ENCODE data around the gene HPCAL1. TPM values are rescaled to one million over a fixed set of nuclear protein-coding genes. Genes with fewer than 3 reads are reported as not detected.

HPCAL1 gene
- total RNA-seq, 1 experiment from 2014 or later = 35.1 TPM

GRCh38 chr2:10323535-10323934 is 20.8 kb downstream of the HPCAL1 start:
- H3K27me3 Mint-ChIP-seq (ENCODE audit: unreplicated experiment) = no peaks in the 10 kb centered on the region
- H3K9me3 Mint-ChIP-seq (ENCODE audit: low read depth, unreplicated experiment) = peaks cover 8% of the 10 kb centered on the region
- H3K4me1 Mint-ChIP-seq (ENCODE audit: low read depth, unreplicated experiment) = peaks cover 51% of the 10 kb centered on the region
- intact Hi-C loops (cut with micrococcal nuclease; ENCODE audit: unreplicated experiment) = no loop called here
- BruUV-seq (replicated peaks) = no TSS peak
- H3K36me3 Mint-ChIP-seq (ENCODE audit: insufficient read depth, unreplicated experiment) = peaks cover 5% of the 10 kb centered on the region
- TF ChIP-seq CTCF (IDR thresholded peaks at IDR 0.05; ENCODE audit: unreplicated experiment) = no peak
- H3K4me3 Mint-ChIP-seq (ENCODE audit: low read depth, unreplicated experiment) = no peak overlapping the region
- CTCF ChIA-PET = no interaction called here
- DNase-seq = no peak
- H3K27ac Mint-ChIP-seq (ENCODE audit: unreplicated experiment) = no peak overlapping the region

GRCh38 chr2:10324095-10324832 is 21.6 kb downstream of the HPCAL1 start:
- H3K4me3 Mint-ChIP-seq (ENCODE audit: low read depth, unreplicated experiment) = no peak overlapping the region
- peaks cover 58% of the 10 kb centered on the region for H3K4me1 Mint-ChIP-seq (ENCODE audit: low read depth, unreplicated experiment)
- BruUV-seq (replicated peaks) = no TSS peak
- intact Hi-C loops (cut with micrococcal nuclease; ENCODE audit: unreplicated experiment) = no loop called here
- CTCF ChIA-PET = no interaction called here
- no peak overlapping the region for H3K27ac Mint-ChIP-seq (ENCODE audit: unreplicated experiment)
- no peak for TF ChIP-seq CTCF (IDR thresholded peaks at IDR 0.05; ENCODE audit: unreplicated experiment)
- H3K9me3 Mint-ChIP-seq (ENCODE audit: low read depth, unreplicated experiment) = peaks cover 8% of the 10 kb centered on the region
- H3K27me3 Mint-ChIP-seq (ENCODE audit: unreplicated experiment) = no peaks in the 10 kb centered on the region
- peaks cover 5% of the 10 kb centered on the region for H3K36me3 Mint-ChIP-seq (ENCODE audit: insufficient read depth, unreplicated experiment)
- no peak for DNase-seq

DNA sequence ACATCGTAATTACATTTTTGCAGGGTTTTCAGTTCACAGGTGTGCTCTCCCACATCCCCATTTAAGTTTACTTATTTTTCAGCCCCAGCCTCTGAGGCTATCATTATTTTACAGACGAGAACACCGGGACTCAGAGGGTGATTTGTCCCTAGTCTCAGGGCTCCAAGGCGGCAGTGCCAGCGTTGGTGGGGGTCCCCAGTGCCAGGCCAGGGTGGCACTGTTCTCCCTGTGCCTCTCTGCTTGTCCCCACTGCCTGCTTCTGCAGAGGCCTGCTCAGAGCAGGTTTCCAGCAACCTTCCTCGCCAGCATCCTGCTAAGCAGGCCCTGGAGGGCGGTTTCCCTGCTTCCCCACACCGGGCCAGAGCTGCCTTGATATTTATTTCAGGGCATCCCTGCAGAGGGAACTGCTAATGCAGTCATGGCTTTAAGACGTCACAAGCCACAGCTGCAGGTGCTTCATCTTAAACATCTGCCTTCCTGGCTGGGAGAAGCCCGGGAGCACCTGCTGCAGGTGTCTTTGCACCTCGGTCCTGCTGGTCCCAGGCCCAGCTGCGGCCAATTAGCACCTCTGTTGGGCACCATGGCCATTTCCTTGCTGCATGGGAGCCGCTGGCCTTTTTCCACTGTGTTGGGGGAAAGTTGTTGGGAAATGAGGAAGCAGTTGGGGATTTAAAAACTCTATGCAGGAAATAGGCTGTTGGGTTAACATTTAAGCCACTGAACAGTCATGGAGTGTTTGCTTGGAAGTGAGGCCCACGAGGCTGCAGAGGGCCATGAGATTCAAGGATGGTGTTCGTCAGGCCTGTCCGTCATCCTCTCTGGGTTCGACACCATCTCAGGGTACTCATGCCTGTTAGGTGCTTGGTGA is 22.8 kb downstream of the HPCAL1 start:
- Mint-ChIP-seq H3K27me3 (ENCODE audit: unreplicated experiment) (no peaks in the 10 kb centered on the region), H3K36me3 (ENCODE audit: insufficient read depth, unreplicated experiment) (peaks cover 10% of the 10 kb centered on the region), H3K4me3 (ENCODE audit: low read depth, unreplicated experiment) (no peak overlapping the region), H3K9me3 (ENCODE audit: low read depth, unreplicated experiment) (peaks cover 5% of the 10 kb centered on the region), H3K27ac (ENCODE audit: unreplicated experiment) (peak overlapping the region; percentile 5), H3K4me1 (ENCODE audit: low read depth, unreplicated experiment) (peaks cover 70% of the 10 kb centered on the region)
- intact Hi-C loops (cut with micrococcal nuclease; ENCODE audit: unreplicated experiment) = no loop called here
- TF ChIP-seq CTCF (IDR thresholded peaks at IDR 0.05; ENCODE audit: unreplicated experiment) = no peak
- DNase-seq = no peak
- no TSS peak for BruUV-seq (replicated peaks)
- CTCF ChIA-PET = no interaction called here

- intact Hi-C loops (cut with micrococcal nuclease; ENCODE audit: unreplicated experiment) = no loop called here
Observed at GRCh38 chr2:10326151-10326616, 23.5 kb downstream of the HPCAL1 start.

More at GRCh38 chr2:10326151-10326616, 23.5 kb downstream of the HPCAL1 start:
- CTCF ChIA-PET = interaction anchor here (0.8 kb wide), 1 partner anchor 82 kb away, joined by 4 read pairs; no protein-coding TSS in a partner anchor
- H3K27ac Mint-ChIP-seq (ENCODE audit: unreplicated experiment) = no peak overlapping the region
- peaks cover 77% of the 10 kb centered on the region for H3K4me1 Mint-ChIP-seq (ENCODE audit: low read depth, unreplicated experiment)
- H3K9me3 Mint-ChIP-seq (ENCODE audit: low read depth, unreplicated experiment) = peaks cover 2% of the 10 kb centered on the region
- H3K4me3 Mint-ChIP-seq (ENCODE audit: low read depth, unreplicated experiment) = no peak overlapping the region
- H3K27me3 Mint-ChIP-seq (ENCODE audit: unreplicated experiment) = no peaks in the 10 kb centered on the region
- no peak for TF ChIP-seq CTCF (IDR thresholded peaks at IDR 0.05; ENCODE audit: unreplicated experiment)
- BruUV-seq (replicated peaks) = no TSS peak
- peaks cover 17% of the 10 kb centered on the region for H3K36me3 Mint-ChIP-seq (ENCODE audit: insufficient read depth, unreplicated experiment)
- DNase-seq = no peak
